ENCODE results near the gene OGDH.

- TF ChIP-seq CTCF (IDR thresholded peaks at IDR 0.05; ENCODE audit: low read length) (no peak), EZH2 (IDR thresholded peaks at IDR 0.05; ENCODE audit: borderline replicate concordance, low read length) (no peak)
These were observed 3.4 kb downstream of the OGDH start for GRCh38 chr7:44609829-44610228.

All from OCI-LY1 (cell line).